ENCODE results near the gene PFKFB2. TPM values are rescaled to one million over a fixed set of nuclear protein-coding genes. Genes with fewer than 3 reads are reported as not detected.

The PFKFB2 gene
- total RNA-seq, 4 donors from 2014 or later, result 3.7 to 5.3 (median 4.1) TPM

- H3K36me3 ChIP-seq, result peaks cover 3 to 25% (median 8%) of the 10 kb centered on the region in 4 donors
- peaks cover 12 to 17% (median 15%) of the 10 kb centered on the region in 4 donors for H3K4me1 ChIP-seq
- H3K4me3 ChIP-seq, result no peak overlapping the region
- no peak for DNase-seq (ENCODE audit: extremely low spot score)
- H3K27me3 ChIP-seq, result no peaks in the 10 kb centered on the region
- intact Hi-C loops (cut with DNase I), result loop anchor here (10.0 kb wide), 1 partner anchor 908 kb away; no protein-coding TSS in a partner anchor
- H3K27ac ChIP-seq (replicated peaks in 1 of 4), result no peak overlapping the region
- no peaks in the 10 kb centered on the region for H3K9me3 ChIP-seq
- 92% methylated on average over 6 of the region's 6 CpGs for WGBS
- TF ChIP-seq, protein P1, sequence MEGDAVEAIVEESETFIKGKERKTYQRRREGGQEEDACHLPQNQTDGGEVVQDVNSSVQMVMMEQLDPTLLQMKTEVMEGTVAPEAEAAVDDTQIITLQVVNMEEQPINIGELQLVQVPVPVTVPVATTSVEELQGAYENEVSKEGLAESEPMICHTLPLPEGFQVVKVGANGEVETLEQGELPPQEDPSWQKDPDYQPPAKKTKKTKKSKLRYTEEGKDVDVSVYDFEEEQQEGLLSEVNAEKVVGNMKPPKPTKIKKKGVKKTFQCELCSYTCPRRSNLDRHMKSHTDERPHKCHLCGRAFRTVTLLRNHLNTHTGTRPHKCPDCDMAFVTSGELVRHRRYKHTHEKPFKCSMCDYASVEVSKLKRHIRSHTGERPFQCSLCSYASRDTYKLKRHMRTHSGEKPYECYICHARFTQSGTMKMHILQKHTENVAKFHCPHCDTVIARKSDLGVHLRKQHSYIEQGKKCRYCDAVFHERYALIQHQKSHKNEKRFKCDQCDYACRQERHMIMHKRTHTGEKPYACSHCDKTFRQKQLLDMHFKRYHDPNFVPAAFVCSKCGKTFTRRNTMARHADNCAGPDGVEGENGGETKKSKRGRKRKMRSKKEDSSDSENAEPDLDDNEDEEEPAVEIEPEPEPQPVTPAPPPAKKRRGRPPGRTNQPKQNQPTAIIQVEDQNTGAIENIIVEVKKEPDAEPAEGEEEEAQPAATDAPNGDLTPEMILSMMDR (IDR thresholded peaks at IDR 0.05), result no peak
Measured at GRCh38 chr1:207056673-207057072, 3.6 kb downstream of the PFKFB2 start.

DNA sequence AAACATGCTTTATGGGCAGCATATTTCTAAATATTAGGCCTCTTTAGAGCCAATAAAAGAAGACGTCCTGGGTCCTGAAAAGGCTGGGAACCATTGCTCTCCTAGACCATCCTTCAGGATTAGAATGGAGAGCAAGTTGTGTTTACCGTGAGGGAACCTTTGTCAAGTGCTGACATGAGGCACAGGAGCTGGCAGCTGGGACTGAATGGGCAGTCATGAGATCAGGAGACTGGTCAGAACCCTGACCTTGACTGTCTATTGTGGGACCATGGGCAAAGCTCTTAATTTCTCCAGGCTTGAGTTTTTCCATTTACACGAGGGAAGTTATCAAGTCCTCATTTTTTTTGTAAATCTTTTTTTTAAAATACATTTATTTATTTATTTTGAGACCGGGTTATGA, 5.2 kb downstream of the PFKFB2 start:
- no peak for DNase-seq (ENCODE audit: extremely low spot score)
- intact Hi-C loops (cut with DNase I), result loop anchor here (10.0 kb wide), 1 partner anchor 907 kb away; no protein-coding TSS in a partner anchor
- 79% methylated on average over 4 of the region's 4 CpGs for WGBS

DNA sequence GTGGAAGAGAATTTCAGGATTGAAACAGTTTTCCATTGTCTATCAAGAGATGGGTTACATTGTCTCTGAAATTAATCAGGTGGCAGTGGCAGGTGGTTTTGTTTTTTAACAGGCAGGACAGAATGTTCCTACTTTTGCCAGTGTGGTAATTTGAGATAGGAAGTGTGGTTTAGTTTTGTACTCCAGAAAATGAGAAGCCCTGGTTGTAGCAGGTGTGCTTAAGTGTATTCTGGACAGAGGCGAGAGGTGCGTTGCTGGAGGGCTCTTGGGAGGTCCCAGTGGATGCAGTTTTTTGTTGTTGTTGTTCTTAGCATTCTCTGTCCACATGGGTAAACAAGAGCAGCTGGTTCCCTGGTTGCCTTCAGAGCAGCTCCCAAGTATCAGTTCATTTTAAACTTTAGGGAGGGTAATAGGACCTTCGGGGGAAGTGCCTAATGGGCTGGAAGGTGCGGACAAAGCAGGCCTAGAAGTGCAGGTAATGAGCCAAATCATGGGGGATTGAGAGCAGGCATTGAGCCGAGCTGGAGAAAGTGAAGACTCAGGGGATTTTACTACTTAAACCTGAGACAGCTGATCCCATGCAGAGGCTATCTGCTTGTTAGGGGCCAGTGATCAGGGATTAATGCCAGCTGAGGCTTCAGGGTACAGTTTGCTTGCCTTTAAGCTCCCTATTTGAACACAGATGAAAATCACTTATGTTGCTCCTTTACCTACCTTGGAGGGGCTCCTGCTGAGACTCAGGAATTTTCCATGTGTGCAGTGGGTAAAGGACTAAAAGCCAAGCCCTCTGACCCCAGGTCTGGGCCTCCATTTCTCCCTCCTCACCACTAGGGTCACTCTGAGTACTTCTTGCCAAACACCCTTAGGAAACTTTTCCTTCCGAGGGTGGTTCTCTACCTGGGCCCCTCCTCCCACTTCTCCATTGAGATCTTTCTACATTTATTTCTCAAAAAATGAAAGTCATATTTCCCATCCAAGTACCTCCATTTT, 6.1 kb downstream of the PFKFB2 start:
- TF ChIP-seq POLR2AphosphoS5 (IDR thresholded peaks at IDR 0.05) (no peak), POLR2A (IDR thresholded peaks at IDR 0.05; ENCODE audit: low read depth) (peak; percentile 16)
- peaks cover 15 to 50% (median 33%) of the 10 kb centered on the region in 4 donors for H3K36me3 ChIP-seq
- no peak overlapping the region for H3K4me3 ChIP-seq
- H3K27ac ChIP-seq (replicated peaks in 1 of 4), result no peak overlapping the region
- 83% methylated on average over 6 of the region's 6 CpGs for WGBS
- no peaks in the 10 kb centered on the region for H3K27me3 ChIP-seq
- H3K4me1 ChIP-seq, result peaks cover 0 to 4% (median 0%) of the 10 kb centered on the region in 4 donors
- no peaks in the 10 kb centered on the region for H3K9me3 ChIP-seq
- DNase-seq (ENCODE audit: extremely low spot score), result no peak
- intact Hi-C loops (cut with DNase I), result loop anchor here (10.0 kb wide), 1 partner anchor 906 kb away; no protein-coding TSS in a partner anchor

More for the DNA sequence above, 5.2 kb downstream of the PFKFB2 start:
- H3K27me3 ChIP-seq, result no peaks in the 10 kb centered on the region
- no peak overlapping the region for H3K27ac ChIP-seq (replicated peaks in 1 of 4)
- peaks cover 4 to 7% (median 6%) of the 10 kb centered on the region in 4 donors for H3K4me1 ChIP-seq
- no peak overlapping the region for H3K4me3 ChIP-seq
- no peaks in the 10 kb centered on the region for H3K9me3 ChIP-seq
- TF ChIP-seq EP300 (IDR thresholded peaks at IDR 0.05) (no peak), POLR2AphosphoS5 (IDR thresholded peaks at IDR 0.05) (no peak), POLR2A (IDR thresholded peaks at IDR 0.05; ENCODE audit: low read depth) (no peak)
- TF ChIP-seq, protein P1 (IDR thresholded peaks at IDR 0.05), result no peak
- H3K36me3 ChIP-seq, result peaks cover 14 to 40% (median 24%) of the 10 kb centered on the region in 4 donors

- Histone ChIP-seq H3K4me1 (peaks cover 0 to 4% (median under 1%) of the 10 kb centered on the region in 4 donors), H3K4me3 (no peak overlapping the region), H3K27me3 (no peaks in the 10 kb centered on the region), H3K27ac (replicated peaks in 1 of 4) (no peak overlapping the region), H3K36me3 (peaks cover 18 to 57% (median 37%) of the 10 kb centered on the region in 4 donors), H3K9me3 (no peaks in the 10 kb centered on the region)
- intact Hi-C loops (cut with DNase I), result loop anchor here (10.0 kb wide), 1 partner anchor 905 kb away; no protein-coding TSS in a partner anchor
- TF ChIP-seq POLR2A (IDR thresholded peaks at IDR 0.05; ENCODE audit: low read depth), result no peak
- no peak for TF ChIP-seq POLR2AphosphoS5 (IDR thresholded peaks at IDR 0.05)
- no peak for TF ChIP-seq EP300 (IDR thresholded peaks at IDR 0.05)
- TF ChIP-seq, protein P1 (IDR thresholded peaks at IDR 0.05), result no peak
- WGBS, result 52% methylated on average over 4 of the region's 4 CpGs
- no peak for DNase-seq (ENCODE audit: extremely low spot score)
Measured at GRCh38 chr1:207059881-207060280, 6.8 kb downstream of the PFKFB2 start.

- Histone ChIP-seq H3K36me3 (peaks cover 18 to 64% (median 44%) of the 10 kb centered on the region in 4 donors), H3K4me1 (peaks cover 0 to 4% (median 2%) of the 10 kb centered on the region in 4 donors), H3K4me3 (no peak overlapping the region), H3K27me3 (no peaks in the 10 kb centered on the region), H3K27ac (replicated peaks in 1 of 4) (no peak overlapping the region), H3K9me3 (no peaks in the 10 kb centered on the region)
- DNase-seq (ENCODE audit: extremely low spot score), result no peak
- TF ChIP-seq POLR2A (IDR thresholded peaks at IDR 0.05; ENCODE audit: low read depth) (no peak), EP300 (IDR thresholded peaks at IDR 0.05) (no peak), POLR2AphosphoS5 (IDR thresholded peaks at IDR 0.05) (no peak)
- TF ChIP-seq, protein P1 (IDR thresholded peaks at IDR 0.05), result no peak
- intact Hi-C loops (cut with DNase I), result no loop called here
- 58% methylated on average over 3 of the region's 3 CpGs for WGBS
Measured at GRCh38 chr1:207060596-207060995, 7.5 kb downstream of the PFKFB2 start.

Measured in esophagus muscularis mucosa (tissue), 4 donors.